Subcutaneous abdominal adipose tissue (tissue), 5 donors: ENCODE results near the gene FAM24B.

Source experiments
- H3K27ac ChIP-seq: one replicate; pipeline ENCODE4 v1.7.0; 2013; ENCODE audit warnings: low read depth, mild to moderate bottlenecking, inconsistent platforms, low read length, moderate library complexity
- H3K27me3 ChIP-seq, 5 donors: one replicate each; pipeline ENCODE4 v1.7.0; 2013; ENCODE audit warnings: low read length in 5 of 5, inconsistent platforms in 1 of 5; ENCODE audit not compliant: control insufficient read depth in 5 of 5, insufficient read depth in 4 of 5
- H3K36me3 ChIP-seq, 5 donors: one replicate each; pipeline ENCODE4 v1.7.0; 2013; ENCODE audit warnings: low read length in 5 of 5; ENCODE audit not compliant: control insufficient read depth in 5 of 5, insufficient read depth in 5 of 5
- H3K4me1 ChIP-seq, 5 donors: one replicate each; pipeline ENCODE4 v1.7.0; 2013; ENCODE audit warnings: low read length in 5 of 5, mild to moderate bottlenecking in 3 of 5, moderate library complexity in 1 of 5; ENCODE audit not compliant: control insufficient read depth in 5 of 5, insufficient read depth in 5 of 5
- H3K4me3 ChIP-seq, 5 donors: one replicate each; pipeline ENCODE4 v1.7.0; 2013; ENCODE audit warnings: low read length in 5 of 5, low read depth in 1 of 5
- H3K9ac ChIP-seq, 5 donors: one replicate each; pipeline ENCODE4 v1.7.0; 2013; ENCODE audit warnings: low read length in 5 of 5, mild to moderate bottlenecking in 4 of 5, moderate library complexity in 3 of 5
- H3K9me3 ChIP-seq, 5 donors: one replicate each; pipeline ENCODE4 v1.7.0; 2013; ENCODE audit warnings: low read length in 5 of 5; ENCODE audit not compliant: control insufficient read depth in 5 of 5
- donor health status: healthy.
- donor health status: healthy.
- donor health status: healthy.
- donor health status: healthy.
- donor health status: healthy.

FAM24B gene

DNA sequence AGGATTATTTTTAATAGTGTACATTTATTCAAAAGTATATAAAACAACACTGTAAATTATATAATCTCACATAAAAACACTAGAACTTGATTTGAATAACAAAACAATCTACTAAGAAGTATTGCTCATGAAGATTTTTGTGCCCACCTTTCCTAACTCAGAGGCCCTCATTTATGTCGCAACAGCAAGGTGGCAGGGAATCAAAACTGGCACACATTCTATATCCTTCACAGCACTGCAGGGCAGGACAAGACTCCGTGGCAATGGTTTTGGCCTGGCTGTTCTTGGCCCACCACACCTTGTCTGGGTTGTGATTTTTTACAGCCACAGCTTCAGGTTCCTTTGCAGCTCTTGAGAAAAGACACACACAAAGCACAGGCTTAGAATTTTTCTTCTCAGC lies 30.3 kb downstream of the FAM24B start:
- Histone ChIP-seq H3K9me3 (peaks cover 0 to 6% (median 0%) of the 10 kb centered on the region in 5 donors), H3K9ac (no peak overlapping the region), H3K4me1 (no peaks in the 10 kb centered on the region), H3K36me3 (peaks cover 0 to 11% (median 5%) of the 10 kb centered on the region in 5 donors), H3K4me3 (no peak overlapping the region), H3K27me3 (no peaks in the 10 kb centered on the region), H3K27ac (no peak overlapping the region)

DNA sequence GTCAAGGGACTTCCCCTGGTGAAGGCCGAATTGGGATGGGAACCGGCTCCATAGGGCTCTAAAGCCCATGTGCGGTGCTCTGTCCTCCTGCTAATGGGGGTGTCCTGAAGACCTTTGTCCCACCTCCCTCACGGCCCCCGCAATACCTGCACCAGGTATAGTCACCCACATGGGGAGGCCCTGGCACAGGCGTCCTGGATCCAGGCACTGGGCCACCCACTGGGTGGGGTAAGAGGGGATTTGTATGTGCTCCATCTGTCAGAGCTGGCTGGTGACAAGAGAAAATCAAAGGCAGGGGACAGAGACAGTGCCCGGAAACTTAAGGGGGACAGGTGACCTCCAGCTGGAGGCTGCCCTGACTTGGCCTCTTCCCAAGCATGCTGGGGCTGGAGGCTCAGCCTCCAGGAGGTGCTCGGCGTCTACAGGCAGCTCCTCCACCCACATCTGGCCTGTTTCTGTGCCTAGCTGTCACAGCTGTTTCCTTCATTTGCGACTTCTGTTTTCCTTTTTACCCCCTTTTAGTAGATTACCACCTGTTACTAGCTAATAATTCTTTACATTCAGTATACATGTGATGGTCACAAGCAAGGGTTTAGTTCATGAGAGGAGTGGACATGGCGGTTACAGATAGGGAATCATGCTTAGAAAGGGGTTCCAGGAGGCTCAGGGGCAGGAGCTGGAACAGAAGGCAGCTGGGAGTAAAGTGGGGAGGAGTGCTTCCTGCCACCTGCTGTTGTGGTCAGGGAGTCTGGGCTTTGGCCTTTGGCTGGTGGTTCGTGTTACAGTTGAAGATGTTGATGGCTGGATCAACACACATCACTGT lies 31.4 kb downstream of the FAM24B start:
- Histone ChIP-seq H3K27ac (no peak overlapping the region), H3K9ac (no peak overlapping the region), H3K9me3 (peaks cover 0 to 7% (median 0%) of the 10 kb centered on the region in 5 donors), H3K4me3 (no peak overlapping the region), H3K27me3 (no peaks in the 10 kb centered on the region), H3K36me3 (peaks cover 0 to 11% (median 5%) of the 10 kb centered on the region in 5 donors), H3K4me1 (no peaks in the 10 kb centered on the region)

DNA sequence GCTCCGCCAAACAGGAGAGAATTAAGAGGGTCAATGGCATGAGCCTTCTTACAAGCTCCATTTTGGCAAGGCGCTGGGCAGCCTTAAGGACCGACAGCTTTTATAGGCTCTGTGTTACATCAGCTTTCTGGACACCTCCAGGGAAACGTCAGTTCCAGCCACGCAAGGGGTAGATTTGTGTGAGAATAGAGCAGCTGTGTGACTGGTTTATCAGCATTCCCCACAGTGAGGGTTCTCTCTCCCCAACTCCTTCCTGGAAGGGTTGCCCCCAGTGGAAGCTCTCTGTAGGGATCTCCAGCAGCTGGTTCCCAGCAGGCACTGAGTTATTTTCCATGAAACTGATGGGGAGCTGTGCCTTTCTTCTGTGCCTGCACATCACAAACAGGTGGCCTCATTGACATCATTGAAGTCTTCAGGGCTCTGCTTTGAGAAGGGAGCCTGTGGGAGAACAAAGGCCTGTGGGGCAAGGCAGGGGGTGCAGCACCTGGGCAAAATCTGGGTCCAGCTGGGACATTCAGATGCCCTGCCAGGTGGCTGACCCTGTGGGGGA lies 33.5 kb downstream of the FAM24B start, which contains the start of gene CUZD1:
Gene CUZD1, minus strand, starts transcription at position 75 of the 550 bp plus-strand sequence. Its CDS starts 14 bp downstream, at position 61.
- Histone ChIP-seq H3K4me3 (no peak within 1 kb of the TSS), H3K27ac (no peak within 1 kb of the TSS), H3K9ac (no peak within 1 kb of the TSS)

DNA sequence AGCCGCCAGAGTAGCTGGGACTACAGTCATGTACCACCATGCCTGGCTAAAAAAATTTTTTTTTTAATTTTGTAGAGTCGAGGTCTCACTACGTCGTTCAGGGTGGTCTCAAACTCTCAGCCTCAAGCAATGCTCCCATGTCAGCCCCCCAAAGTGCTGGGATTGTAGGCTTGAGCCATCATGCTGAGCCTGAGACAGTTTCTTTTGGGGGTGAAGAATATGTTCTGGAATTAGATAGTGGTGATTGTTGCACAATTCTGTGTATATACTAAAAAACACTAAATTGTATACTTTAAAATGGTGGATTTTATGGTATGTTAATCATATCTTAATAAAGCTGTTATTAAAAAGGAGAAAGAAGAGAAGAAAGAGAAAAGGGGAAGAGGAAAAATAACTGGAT lies 35.2 kb downstream of the FAM24B start:
- Histone ChIP-seq H3K9me3 (peaks cover 0 to 20% (median 4%) of the 10 kb centered on the region in 5 donors), H3K9ac (no peak overlapping the region), H3K4me3 (no peak overlapping the region), H3K4me1 (no peaks in the 10 kb centered on the region), H3K27ac (no peak overlapping the region), H3K36me3 (peaks cover 0 to 5% (median 0%) of the 10 kb centered on the region in 5 donors), H3K27me3 (no peaks in the 10 kb centered on the region)

More for the DNA sequence above, 33.5 kb downstream of the FAM24B start, which contains the start of gene CUZD1:
- Histone ChIP-seq H3K27me3 (no peaks in the 10 kb centered on the region), H3K36me3 (peaks cover 0 to 8% (median 5%) of the 10 kb centered on the region in 5 donors), H3K4me1 (no peaks in the 10 kb centered on the region), H3K9me3 (peaks cover 0 to 20% (median 4%) of the 10 kb centered on the region in 5 donors)

DNA sequence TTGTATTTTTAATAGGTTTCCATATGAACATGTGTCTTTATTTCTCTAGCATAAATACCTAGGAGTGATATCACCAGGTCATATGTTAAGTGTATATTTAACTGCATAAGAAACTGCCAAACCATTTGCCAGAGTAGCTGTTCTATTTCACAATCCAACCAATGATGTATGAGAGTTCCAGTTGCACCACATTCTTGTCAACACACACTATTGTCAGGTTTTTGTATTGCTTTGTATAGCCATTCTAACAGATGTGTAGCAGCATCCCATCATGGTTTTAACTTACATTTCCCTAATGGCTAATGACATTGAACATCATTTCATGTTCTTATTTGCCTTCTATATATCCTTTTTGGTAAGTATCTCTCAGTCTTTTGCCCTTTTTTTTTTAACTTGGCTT lies 37.8 kb downstream of the FAM24B start:
- Histone ChIP-seq H3K27me3 (no peaks in the 10 kb centered on the region), H3K4me3 (no peak overlapping the region), H3K36me3 (peaks cover 0 to 4% (median 3%) of the 10 kb centered on the region in 5 donors), H3K9me3 (peaks cover 0 to 20% (median 4%) of the 10 kb centered on the region in 5 donors), H3K9ac (no peak overlapping the region), H3K27ac (no peak overlapping the region), H3K4me1 (no peaks in the 10 kb centered on the region)

DNA sequence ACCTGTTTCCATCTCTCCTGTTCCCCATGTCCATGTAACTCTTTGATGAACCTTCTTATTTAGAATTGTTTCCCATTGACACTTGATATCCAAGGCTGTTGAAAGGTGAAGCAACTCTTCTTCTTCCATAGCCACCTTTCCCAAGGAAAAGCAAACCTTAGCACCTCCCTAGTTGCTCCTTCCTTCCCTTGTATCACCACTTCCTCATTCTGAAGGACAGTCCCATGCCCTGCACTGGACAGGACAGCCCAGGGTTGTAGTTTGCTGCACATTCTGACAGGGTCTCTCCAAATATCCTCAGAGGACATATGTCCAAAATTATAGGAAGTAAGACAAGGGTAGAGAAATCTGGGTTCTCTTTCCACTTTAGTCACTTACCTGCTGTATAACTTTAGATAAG lies 39.9 kb downstream of the FAM24B start:
- H3K4me1 ChIP-seq, result no peaks in the 10 kb centered on the region
- H3K36me3 ChIP-seq, result peaks cover 0 to 7% (median 2%) of the 10 kb centered on the region in 5 donors

DNA sequence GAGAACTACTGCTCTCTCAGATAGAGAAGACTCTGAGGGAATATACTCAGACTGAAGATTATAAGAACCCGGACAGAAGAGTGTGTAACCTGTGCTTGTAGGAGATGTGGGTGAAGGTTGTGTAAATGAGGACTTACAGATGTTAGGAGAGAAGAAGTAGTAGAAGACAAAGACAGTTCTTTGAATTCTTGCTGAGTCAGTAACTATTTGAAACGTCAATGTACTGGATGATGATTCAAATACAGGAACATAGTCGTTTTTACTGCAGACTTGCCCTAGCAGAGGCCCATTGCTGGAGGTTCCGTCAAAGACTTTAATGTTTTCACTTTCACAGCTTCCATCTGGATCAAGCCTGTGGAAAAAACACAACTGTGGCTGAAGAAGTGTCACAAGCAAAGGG lies 40.5 kb downstream of the FAM24B start:
- H3K27ac ChIP-seq, result no peak overlapping the region
- H3K27me3 ChIP-seq, result no peaks in the 10 kb centered on the region
- no peak overlapping the region for H3K4me3 ChIP-seq
- H3K36me3 ChIP-seq, result peaks cover 0 to 7% (median 4%) of the 10 kb centered on the region in 5 donors
- H3K4me1 ChIP-seq, result no peaks in the 10 kb centered on the region
- no peak overlapping the region for H3K9ac ChIP-seq
- H3K9me3 ChIP-seq, result peaks cover 0 to 20% (median 4%) of the 10 kb centered on the region in 5 donors

More for the DNA sequence above, 39.9 kb downstream of the FAM24B start:
- no peaks in the 10 kb centered on the region for H3K27me3 ChIP-seq
- H3K9me3 ChIP-seq, result peaks cover 0 to 20% (median 4%) of the 10 kb centered on the region in 5 donors
- H3K9ac ChIP-seq, result no peak overlapping the region
- H3K27ac ChIP-seq, result no peak overlapping the region
- H3K4me3 ChIP-seq, result no peak overlapping the region

DNA sequence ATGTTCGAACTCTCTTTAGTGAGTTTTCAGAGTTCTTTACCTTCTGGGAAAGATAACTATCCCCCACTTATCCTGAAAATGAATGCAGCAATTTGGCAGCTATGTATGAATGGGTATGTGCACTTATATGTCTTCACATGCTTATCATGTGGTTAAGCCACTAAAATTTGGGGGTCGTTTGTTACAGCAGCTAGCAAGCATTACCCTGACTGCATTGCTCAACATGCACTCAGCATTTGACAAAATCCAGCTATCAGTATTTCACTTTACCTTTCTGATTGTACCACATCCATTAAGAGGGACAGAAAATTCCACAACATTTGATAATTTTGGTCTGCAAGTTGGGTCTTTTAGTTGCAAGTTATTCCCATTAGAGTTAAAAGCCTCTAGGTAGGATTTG lies 43.5 kb downstream of the FAM24B start:
- no peaks in the 10 kb centered on the region for H3K4me1 ChIP-seq
- H3K9ac ChIP-seq, result no peak overlapping the region
- peaks cover 0 to 7% (median 4%) of the 10 kb centered on the region in 5 donors for H3K36me3 ChIP-seq
- H3K27ac ChIP-seq, result no peak overlapping the region
- no peaks in the 10 kb centered on the region for H3K9me3 ChIP-seq
- no peaks in the 10 kb centered on the region for H3K27me3 ChIP-seq
- H3K4me3 ChIP-seq, result no peak overlapping the region

DNA sequence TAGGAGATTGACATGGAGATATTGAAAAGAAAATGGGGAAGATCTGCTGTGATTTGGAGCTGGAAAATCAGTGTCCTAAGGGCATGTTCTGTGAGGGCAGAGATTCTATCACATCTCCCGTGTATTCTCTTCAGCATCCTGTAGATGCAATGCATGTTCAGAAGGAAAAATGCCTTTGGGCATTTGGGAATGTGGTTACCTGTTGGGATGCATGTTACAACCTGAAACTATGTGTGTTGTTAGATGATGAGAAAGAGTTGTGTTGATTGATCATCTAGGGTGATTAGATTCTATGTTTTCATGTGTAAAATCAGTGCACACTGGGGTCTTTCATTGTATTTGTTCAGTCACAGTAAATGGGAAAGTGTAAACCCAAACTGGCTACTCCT lies 48.4 kb downstream of the FAM24B start:
- no peak overlapping the region for H3K27ac ChIP-seq
- peaks cover 0 to 2% (median 0%) of the 10 kb centered on the region in 5 donors for H3K9me3 ChIP-seq
- no peaks in the 10 kb centered on the region for H3K4me1 ChIP-seq
- H3K9ac ChIP-seq, result no peak overlapping the region
- H3K4me3 ChIP-seq, result no peak overlapping the region
- peaks cover 0 to 7% (median 2%) of the 10 kb centered on the region in 5 donors for H3K36me3 ChIP-seq
- H3K27me3 ChIP-seq, result peaks cover 0 to 6% (median 4%) of the 10 kb centered on the region in 5 donors
